Amygdala (tissue), 56 donors: ENCODE measurements around the gene HOXB5.

Experiments
- DNase-seq, 56 donors: peaks; one replicate each; lab custom pipeline; 2025; lab: John Stamatoyannopoulos, UW

HOXB5 gene

DNA sequence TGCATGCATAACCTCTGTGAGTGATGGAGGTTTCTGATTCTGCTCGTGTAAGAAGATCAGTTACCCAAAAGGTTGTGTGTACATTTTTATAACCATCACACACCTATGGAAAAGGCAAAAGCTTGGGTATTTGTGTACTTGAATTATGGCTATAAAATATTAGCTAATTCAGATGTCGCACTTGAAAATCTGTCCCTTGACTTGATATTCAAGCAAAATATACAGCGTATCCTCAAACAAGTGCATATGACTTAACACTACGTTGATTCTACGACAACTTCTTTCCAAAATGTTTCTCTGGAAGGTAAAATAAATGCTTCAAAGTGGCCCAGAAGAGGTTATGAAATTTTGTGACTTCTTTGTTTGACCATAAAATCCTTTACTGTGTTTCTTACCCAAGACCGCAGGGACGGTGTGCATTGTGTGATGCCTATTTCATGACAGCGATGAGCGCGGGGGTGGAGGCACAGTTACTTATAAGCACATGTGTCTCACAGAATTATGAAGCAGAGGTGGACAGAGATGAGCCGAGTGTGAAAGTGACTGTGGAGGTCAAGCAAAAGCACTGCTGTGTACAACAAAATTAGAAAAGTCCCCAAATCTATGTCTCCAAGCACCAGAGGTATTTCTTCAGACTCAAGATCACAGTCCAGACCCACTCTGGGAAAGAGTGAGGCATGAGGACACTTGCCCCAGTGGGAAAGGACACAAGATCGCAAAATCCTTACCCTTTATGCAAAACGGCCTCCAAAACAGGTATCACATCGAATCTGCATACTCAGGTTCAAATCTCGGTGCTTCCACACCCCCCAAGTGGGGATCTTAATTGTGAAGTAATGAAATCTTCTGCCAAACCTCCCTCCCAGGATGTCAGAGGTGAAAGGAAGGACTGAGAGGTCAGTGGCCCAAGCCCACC lies 36.7 kb upstream of the HOXB5 start:
- DNase-seq: no peak

DNA sequence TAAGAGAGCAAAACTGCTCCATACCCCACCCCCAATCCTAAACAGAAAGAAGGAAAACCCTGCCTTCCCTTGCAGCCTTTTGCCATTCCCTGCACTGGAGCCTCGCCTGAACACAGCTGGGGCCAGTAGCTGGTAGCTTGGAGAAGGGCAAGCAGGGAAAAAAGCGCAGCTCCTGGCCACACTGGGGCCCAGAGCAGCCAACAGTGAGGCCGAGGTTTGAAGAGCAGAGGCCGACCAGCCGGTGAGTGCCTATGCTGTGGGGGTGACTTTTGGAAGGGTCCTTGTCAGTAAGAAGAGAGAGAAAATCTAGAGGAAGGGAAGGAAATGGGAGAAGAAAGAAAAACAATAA lies 35.8 kb upstream of the HOXB5 start:
- DNase-seq: no peak

DNA sequence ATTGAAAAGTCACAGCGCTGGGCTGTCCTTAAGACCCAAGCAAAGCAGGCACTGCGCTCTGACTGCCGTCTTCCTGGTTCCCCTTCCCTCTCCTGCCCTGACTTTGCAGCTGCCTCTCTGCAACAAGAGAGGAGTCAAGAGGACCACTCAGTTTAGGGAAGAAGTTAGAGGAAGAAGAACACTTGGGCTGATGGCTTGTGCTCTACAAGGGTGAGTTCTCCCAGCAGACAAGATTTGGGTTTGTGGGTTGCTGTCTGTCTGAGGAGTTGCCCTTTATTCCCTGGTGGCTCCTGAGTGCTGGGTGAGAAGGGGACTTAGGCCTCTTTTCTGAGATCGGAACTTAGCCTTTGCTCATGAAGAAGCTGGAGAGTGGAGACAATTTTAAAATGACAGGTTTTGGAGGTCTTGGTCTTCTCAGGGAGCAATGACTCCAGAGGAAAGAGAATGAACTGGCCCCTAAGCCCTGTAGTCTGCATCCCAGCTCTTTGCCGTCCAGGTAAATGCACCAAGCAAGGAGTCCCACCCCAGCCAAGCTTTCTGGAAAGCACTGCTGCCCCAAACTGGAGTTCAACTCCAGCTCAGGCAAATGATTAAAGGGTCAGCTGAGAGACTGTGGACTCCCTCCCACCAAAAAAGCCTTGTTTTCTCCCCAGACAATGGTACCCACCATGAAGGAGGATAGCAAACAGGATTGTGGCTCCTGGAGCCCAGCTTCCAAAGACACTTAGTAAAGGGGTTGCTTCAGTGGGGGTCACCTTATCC lies 35.3 kb upstream of the HOXB5 start:
- DNase-seq: no peak

DNA sequence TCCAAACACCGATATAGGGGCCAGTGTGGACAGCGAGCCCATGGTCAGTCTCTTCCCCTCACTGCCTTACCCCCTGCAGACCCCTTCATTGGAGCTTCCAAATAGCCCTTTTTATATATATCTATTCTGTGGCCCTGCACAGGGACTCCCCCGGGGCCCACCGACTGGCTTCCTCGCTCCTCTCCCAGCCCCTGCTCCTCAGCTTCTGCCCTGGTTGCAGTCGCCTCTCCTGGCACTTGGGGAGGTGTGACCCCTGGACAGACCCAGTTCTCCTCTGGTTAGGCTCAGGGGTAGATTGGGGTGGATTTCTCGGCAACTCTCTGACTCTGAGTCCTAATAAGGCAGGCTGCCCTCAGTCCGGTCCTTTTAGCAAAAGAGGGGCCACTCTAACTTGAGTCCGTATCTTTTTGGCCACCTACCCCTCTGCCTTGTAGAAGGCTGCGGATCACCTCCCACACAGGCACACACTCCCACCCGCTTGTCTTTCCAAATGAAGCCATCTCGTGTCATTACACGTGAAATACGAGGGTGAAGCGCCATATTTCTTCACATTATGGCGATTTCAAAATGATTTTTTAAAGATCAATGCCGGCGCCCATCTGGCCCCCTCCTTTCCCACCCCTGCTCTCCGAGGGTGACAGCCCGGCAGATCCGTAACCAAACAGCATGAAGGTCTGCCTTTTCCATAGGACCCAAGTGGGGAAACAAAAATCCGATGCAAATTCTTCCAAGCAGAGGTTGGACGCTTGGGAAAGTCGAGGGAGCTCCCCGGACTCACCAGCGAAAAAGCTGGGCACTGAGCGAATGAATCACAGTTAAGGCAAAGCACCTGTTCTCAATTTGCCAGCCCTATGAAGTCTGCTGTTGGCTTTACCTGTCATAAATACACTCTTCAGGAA lies 34.3 kb upstream of the HOXB5 start:
- no peak for DNase-seq

DNA sequence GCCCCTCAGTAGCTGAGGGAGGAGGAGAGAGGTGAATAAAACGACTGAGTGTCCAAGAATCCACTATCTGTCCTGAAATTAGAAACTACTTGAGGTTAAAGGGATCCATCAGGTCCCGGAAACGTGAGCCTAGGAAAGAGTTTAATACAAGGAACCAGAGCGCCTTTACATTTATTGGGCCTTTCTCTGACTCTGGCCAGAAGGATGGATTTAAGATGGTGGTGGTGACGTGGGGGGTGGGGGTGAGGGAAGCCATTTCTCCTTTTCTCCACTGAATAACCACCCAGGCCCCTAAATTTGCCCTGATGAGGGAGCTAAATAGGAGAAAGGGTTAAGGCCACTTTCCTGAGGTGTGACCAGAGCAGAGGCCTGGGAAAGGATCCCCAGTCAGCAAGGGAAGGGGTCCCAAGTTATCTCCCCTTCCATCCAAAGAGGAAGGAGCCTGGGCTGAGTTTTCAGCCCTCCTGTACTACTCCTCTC lies 33.6 kb upstream of the HOXB5 start:
- no peak for DNase-seq

DNA sequence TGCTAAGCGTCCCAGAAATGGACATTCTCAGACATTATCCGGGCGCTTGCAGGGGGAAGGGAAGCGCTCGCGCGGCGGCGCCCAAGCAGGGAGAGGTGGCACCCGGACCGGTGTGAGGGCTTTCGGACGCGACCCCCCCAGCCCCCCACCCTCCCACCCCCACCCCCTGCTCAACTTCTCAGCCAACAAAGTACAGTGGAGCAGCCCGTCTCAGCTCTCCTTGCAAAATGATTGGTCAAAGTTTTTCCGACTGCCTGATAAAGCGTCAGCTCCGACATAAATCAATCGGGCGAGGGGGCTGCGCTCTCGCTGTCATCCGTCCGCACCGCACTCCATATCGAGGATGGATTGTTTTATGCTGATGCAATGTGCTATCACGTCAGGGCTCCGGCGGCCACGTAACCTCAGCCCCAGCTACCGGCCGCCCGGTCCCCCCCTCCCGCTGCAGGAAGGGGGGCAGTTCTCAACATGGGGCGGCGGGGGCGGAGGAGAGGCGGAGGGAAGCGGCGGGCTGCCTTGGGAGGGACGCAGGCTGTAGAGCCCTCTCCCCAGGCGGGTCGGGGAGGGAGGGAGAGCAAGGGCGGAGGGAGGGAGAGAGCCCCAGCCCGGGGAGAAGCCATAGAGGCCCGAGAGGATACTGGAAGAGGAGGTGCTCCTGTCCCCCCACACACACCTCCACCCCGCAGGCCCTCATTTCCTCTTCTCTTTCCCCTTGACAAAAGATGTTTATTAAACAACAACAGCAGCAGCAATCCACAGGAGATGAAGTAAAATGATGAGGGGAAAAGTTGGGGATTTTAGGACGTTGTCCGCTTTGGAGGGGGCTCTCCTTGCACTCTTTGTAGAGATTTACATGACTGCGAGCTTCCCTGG lies 32.9 kb upstream of the HOXB5 start, which contains the start of gene HOXB9:
Gene HOXB9, minus strand, starts transcription at position 114 of the 873 bp plus-strand sequence. Its CDS starts 89 bp downstream, at position 25.
- DNase-seq: no peak

DNA sequence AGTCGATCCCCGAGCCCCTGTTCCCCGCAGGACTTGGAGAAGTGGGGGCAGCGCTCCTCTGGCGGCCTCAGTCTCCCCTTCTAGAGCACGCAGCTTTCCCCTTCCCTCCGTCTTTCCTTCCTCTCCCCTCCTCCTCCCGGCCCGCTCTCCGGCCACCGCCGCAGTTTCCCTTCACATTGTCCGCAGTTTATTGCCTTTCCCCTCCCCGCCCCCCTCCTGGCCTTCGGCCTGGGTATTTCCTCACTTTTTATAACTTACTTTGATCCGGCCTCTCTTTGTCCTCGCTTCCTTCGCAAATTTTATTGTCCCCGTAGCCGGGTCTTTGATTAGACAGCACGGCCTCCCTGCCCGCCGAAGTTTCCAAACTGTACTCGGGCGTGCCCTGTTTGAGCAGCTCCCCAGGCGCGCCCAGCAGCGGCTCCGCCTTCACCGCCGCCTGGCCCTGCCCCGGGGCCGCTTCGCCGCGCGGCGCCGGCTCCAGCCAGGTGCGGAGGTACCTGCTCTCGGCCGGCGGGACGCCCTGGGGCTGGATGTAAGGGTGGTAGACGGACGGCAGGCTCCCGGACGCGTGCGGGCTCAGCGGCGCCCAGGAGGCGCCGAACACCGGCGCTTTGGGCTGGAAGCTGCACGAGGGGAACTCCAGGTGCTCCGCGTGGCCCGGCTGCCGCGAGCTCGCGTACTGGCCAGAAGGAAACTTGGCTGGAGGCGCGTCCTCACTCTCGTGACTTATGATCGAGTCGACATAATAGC lies 32.1 kb upstream of the HOXB5 start:
- no peak for DNase-seq

DNA sequence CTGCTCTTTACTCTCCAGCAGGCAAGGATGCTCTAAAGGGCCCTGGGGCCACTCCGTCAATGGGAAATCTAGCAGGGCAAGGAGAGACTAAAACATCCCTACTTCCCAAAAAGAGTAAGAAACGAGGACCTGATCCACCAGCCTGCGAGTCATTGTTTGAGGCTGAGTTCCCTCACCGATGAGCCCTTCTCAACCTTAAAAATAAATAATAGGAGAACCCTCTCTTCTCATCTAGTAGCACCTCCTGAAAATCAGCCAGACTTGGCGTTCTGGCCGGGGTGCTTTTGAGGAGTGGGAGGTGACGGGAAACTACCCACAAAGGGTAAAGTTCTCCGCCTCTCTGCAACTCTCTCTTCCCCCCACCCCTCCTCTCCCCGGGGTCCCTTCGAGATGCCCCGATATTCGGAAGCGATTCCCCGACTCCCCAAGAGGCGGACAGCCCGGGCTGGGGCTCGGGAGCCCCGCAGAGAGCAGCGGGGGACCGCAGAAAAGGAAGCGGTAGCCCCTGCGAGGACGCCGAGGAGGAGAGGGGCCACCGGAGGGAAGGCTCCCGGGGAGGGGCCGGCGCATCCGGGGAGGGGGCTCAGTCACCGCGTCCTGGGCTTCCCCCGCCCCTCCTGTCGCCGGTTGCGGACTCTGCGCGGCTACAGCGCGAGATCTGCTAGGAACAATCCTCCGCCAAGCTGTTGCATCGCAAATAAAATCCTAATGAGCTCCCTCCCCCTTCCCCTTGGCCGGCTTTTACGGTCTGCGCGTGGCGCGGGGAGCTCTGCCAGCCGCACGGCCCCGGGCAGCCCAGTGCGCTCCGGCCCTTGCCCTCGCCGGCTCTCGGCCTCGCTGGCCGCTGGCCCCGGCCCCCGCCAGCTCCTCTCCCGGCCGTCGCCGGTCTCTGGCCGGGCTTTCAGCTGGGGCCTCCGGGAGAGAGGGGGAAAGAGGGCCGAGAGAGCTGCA lies 31.2 kb upstream of the HOXB5 start:
- peak in 3 of 56 donors; percentile 2 to 8 (median 5) for DNase-seq

DNA sequence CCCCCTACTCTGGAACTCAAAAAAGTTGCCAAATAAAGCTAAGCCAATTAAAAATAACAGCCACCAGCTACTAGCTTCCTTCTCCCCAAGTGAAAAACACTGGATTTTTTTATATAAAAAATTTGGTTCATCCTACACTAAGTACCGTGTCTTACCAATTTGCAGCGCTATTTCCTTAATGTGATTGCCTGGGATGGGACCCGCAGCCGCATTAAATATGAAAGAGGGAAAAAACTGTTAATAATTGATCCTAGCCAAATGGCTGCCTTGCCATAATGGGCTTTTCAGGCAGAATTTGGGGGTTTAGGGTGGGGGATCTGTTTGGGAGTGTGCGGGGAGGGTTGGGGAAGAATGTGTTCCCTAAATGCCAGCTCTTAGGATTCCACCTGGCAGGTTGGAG lies 30.5 kb upstream of the HOXB5 start:
- no peak for DNase-seq

DNA sequence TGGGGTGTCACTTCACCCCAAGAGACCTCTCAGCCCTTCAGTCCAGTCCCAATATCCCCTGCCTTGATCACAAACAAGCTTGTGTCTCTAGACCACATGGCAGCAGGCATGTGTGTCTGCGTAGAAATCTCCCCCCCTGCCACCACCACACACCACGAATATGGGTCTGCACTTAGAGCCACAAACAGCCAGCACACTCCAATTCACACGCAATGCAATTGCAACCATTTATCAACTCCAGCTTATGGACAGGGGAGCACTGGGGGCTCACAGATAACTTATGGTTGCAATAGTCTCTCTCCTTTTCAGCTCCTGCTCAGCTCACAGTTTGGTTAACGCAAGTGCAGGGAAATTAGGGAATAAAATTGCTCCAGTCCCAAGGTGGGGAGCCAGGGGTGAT lies 30.0 kb upstream of the HOXB5 start:
- DNase-seq: no peak

DNA sequence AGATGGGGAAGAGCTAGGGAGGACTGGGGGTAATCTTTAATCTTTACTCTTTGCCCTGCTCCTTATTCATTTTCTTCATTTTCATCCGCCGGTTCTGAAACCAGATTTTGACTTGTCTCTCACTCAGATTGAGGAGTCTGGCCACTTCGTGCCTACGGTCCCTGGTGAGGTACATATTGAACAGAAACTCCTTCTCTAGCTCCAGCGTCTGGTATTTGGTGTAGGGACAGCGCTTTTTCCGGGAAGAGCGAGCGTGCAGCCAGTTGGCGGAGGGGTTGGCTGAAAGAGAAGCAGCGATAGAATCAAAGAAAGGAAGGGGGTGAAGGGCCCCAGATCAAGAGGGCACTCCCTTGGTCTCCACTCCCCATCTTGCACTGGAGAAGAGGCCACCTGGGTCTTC lies 29.3 kb upstream of the HOXB5 start:
- no peak for DNase-seq

DNA sequence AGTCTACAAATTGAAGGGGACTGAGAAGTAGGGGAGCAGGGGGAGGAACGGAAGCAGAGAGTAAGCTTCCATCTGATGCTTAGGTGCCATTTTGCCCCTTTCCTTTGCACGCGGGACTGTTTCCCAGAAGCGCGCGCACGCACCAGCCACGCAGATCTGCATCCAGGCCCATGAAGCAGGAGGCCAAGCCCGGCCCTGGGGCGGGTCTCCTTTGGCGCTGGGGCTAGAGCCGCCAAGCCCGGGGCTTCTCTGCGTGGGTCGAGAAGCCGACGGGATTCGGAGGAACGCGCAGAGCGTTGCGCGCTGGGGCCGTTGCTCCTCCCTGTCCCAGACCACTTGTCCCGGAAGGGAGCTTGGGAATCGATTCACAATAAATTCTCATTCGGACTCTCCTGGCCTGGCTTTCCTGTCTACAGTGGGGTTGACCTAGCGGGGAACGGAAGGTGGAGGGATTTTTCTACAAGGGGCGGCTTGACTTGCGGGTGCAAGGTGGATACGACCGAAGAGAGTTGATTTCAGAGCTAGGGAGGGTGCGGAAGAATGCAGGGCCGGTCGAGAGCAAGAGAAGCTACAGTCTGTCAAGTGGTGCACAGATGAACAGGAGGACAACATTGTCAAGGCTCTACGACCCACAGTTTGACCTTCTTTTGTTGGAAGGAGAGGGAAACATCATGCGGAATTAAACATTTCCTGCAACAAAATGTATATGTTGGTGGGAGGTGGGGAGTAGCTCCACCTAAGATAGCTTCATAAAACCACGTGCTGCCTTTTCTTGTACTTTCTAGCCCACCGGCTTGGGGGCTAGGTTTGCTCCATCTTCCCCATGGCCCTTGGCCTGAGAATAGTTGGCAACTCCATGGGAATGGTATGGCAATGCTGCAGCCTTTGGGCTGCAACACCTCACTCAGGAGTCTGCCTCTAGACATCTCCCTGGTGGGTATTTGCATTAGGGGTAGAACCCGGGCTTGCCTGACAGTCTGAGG lies 28.1 kb upstream of the HOXB5 start:
- no peak for DNase-seq

DNA sequence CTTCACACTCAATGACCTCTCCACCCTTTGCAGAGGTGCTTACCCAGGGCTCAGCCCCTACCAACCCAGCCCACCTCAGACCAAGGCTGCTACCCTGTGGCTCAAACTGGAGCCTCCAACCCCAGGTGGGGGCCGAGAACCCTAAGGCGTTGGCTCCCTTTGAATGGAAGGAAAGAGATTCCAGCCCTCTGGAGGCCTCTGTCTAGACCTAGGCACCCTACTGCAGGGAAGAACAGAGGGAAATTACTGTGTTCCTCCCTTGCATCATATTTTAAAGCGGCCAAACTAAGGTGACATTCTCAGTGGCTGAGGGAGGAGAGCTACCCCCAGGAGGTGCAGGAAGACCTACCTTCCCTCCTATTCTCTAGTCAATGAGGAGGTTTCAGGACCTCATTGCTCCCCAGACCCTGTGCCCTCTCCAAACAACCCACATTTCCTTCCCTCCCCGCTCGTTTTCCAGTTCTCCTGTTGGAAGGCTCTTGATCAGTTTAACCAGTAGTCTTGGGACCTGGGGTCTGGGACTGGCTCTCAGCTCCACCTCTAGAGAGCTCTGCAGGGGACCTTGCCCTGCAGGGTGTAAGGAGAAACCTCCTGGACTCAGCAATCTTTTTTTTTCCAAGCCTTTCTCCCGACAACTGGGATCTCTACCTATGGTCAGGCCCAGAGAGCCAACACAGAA lies 27.0 kb upstream of the HOXB5 start:
- DNase-seq: no peak

DNA sequence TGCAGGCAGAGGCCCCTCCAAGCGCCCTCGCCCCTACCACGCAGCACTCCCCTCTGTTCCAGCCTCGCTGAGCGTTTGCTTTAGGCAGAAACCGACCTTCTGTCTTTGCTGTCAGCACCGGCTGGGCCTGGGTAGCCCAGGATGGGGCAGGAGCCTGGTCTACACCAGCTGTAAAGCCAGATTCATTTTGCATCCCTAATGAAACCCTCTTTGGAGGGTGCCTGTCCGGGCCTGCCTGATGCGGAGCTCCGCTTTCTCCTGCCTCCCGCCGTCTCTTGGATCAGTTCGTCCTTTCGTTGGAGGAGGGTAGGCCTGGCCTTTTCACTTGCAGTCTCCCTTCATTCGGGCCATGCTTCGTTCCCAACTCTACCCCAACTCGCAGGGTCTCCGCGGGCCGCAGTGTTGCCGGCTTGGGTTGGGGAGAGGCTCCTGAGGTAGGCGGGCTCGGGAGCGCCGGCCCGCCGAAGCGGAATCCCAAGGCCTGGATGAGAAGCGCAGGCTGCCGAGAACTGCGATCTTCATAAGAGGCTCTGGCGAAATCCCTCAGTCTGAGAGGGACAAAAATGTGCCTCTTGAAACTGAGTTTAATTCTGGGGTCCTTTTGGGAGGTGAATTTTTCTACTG lies 26.4 kb upstream of the HOXB5 start:
- no peak for DNase-seq

DNA sequence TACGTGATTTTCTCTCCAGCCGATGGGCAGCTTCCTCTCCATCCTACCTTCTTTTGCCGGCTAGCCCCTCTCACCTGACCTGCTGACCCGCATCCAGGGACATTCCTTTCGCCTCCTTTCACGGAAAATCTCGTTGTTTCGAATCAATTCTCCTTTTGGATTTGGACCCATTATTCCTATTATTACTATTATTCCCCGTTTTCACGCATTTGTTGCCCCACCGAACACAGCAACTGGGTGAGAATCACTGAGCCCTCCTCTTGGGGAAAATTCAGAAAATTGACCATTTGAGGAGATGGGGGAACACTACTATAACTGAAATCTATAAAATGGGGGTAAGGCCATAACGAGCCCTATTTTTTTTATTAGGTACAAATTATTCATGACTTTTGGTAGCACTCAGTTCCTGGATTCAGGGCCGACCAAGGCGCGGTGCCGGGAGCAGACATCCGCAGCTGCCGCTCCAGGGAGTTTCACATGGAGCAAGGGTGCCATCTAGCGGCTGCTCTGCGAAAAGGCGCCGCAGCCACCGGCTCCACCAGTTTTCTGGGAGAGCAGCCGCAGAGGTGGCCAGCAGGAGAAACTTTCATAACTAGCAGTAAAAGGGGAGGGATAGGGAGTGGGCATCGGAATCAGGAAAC lies 24.8 kb upstream of the HOXB5 start:
- DNase-seq: peak; percentile 3 to 86 (median 59)
